Uterus (tissue), 4 donors: ENCODE results near the gene NEB. TPM values are rescaled to one million over a fixed set of nuclear protein-coding genes. Genes with fewer than 3 reads are reported as not detected.
"Not testable (repeated sequence)": the region's sequence is repeated elsewhere in the genome, so short reads cannot be mapped to it uniquely, and the experiment has no call there.

Experiments used
- DNase-seq, 2 donors: peaks; one replicate each; pipeline ENCODE4 v3.0.0-alpha.2; 2019 to 2020
- H3K27ac ChIP-seq, 2 donors: fragments of 200-600 bp; sonication (generic); 1 replicate in 1 of 2; 2 replicates in 1 of 2; pipeline ENCODE4 v1.5.1; 2016 to 2018
- H3K27me3 ChIP-seq, 2 donors: fragments of 200-600 bp; sonication (generic); one replicate each; pipeline ENCODE4 v1.5.1; 2018 to 2019; ENCODE audit warnings: control low read depth in 1 of 2
- H3K36me3 ChIP-seq, 2 donors: fragments of 200-600 bp; sonication (generic); one replicate each; pipeline ENCODE4 v1.5.1; 2019; ENCODE audit warnings: control low read depth in 1 of 2
- H3K4me1 ChIP-seq, 2 donors: fragments of 200-600 bp; sonication (generic); one replicate each; pipeline ENCODE4 v1.5.1; 2018 to 2019; ENCODE audit warnings: control low read depth in 1 of 2
- H3K4me3 ChIP-seq, 2 donors: fragments of 200-600 bp; sonication (generic); 1 replicate in 1 of 2; 2 replicates in 1 of 2; pipeline ENCODE4 v1.5.1; 2018 to 2019; ENCODE audit warnings: mild to moderate bottlenecking in 1 of 2
- H3K9me3 ChIP-seq, 2 donors: fragments of 200-600 bp; sonication (generic); one replicate each; pipeline ENCODE4 v1.5.1; 2019; ENCODE audit warnings: control low read depth in 1 of 2
- CTCF ChIP-seq, 4 experiments: fragments of 200-600 bp in 2 of 4; fragments of 450-650 bp in 2 of 4; sonication (generic) in 2 of 4; IDR thresholded peaks; one replicate each; pipeline ENCODE4 v1.5.1; 2016 to 2019; ENCODE audit warnings: antibody characterized with exemption in 4 of 4, mild to moderate bottlenecking in 2 of 4, moderate library complexity in 1 of 4
- POLR2A ChIP-seq, 2 donors: fragments of 450-650 bp; IDR thresholded peaks; one replicate each; pipeline ENCODE4 v1.6.1; 2016; ENCODE audit warnings: antibody characterized with exemption in 2 of 2, mild to moderate bottlenecking in 1 of 2, moderate library complexity in 1 of 2
- intact Hi-C: fragments of 100-400 bp; cut with DNase I; formaldehyde crosslinking; loops from one replicate; pipeline ENCODE4 v1.15.1; 2023; ENCODE audit warnings: low total_unique reads
- total RNA-seq, 4 donors: library from RNA; depleted of rRNA in 3 of 4; stranded (reverse); fragments of >200 nt in 3 of 4; gene quantifications; one replicate each; pipeline versions ENCODE4 v1.1.0 to v1.2.4, GENCODE V29; 2014 to 2023
- donor health status: DM: yes; HTN: yes; CAD: no.

The NEB gene
- total RNA-seq, 4 donors from 2014 or later: under 0.01 to 2.2 (median 0.84) TPM

GRCh38 chr2:151649966-151650365 lies 84.3 kb downstream of the NEB start:
- TF ChIP-seq POLR2A (IDR thresholded peaks at IDR 0.05) (no peak), CTCF (IDR thresholded peaks at IDR 0.05) (no peak)
- Histone ChIP-seq H3K9me3 (no peaks in the 10 kb centered on the region), H3K36me3 (no peaks in the 10 kb centered on the region), H3K27ac (no peak overlapping the region), H3K4me1 (no peaks in the 10 kb centered on the region), H3K4me3 (no peak overlapping the region), H3K27me3 (no peaks in the 10 kb centered on the region)
- no peak for DNase-seq
- intact Hi-C loops: no loop called here

- Histone ChIP-seq H3K9me3 (no peaks in the 10 kb centered on the region), H3K4me3 (no peak overlapping the region), H3K36me3 (no peaks in the 10 kb centered on the region), H3K4me1 (no peaks in the 10 kb centered on the region), H3K27ac (no peak overlapping the region), H3K27me3 (no peaks in the 10 kb centered on the region)
- intact Hi-C loops: no loop called here
- DNase-seq: no peak
- TF ChIP-seq CTCF (IDR thresholded peaks at IDR 0.05) (no peak), POLR2A (IDR thresholded peaks at IDR 0.05) (no peak)
Observed at GRCh38 chr2:151649400-151649799, 84.9 kb downstream of the NEB start.

GRCh38 chr2:151646512-151646911 lies 87.8 kb downstream of the NEB start:
- H3K27me3 ChIP-seq, DNase-seq, H3K4me1 ChIP-seq, H3K4me3 ChIP-seq, H3K27ac ChIP-seq, intact Hi-C loops, H3K36me3 ChIP-seq, H3K9me3 ChIP-seq: not testable (repeated sequence)

- intact Hi-C loops: no loop called here
- no peaks in the 10 kb centered on the region for H3K36me3 ChIP-seq
- no peaks in the 10 kb centered on the region for H3K4me1 ChIP-seq
- H3K27ac ChIP-seq: no peak overlapping the region
- H3K27me3 ChIP-seq: no peaks in the 10 kb centered on the region
- no peaks in the 10 kb centered on the region for H3K9me3 ChIP-seq
- no peak for DNase-seq
- TF ChIP-seq CTCF (IDR thresholded peaks at IDR 0.05) (no peak), POLR2A (IDR thresholded peaks at IDR 0.05) (no peak)
- H3K4me3 ChIP-seq: no peak overlapping the region
Observed at GRCh38 chr2:151644580-151644979, 89.7 kb downstream of the NEB start.

- H3K9me3 ChIP-seq, H3K36me3 ChIP-seq, H3K27ac ChIP-seq, DNase-seq, H3K4me3 ChIP-seq, H3K4me1 ChIP-seq, H3K27me3 ChIP-seq, intact Hi-C loops: not testable (repeated sequence)
Observed at GRCh38 chr2:151641895-151642294, 92.4 kb downstream of the NEB start.

GRCh38 chr2:151640087-151640486 lies 94.2 kb downstream of the NEB start:
- DNase-seq: no peak
- no peaks in the 10 kb centered on the region for H3K9me3 ChIP-seq
- no peaks in the 10 kb centered on the region for H3K36me3 ChIP-seq
- H3K27me3 ChIP-seq: no peaks in the 10 kb centered on the region
- H3K4me3 ChIP-seq: no peak overlapping the region
- no peak overlapping the region for H3K27ac ChIP-seq
- no peaks in the 10 kb centered on the region for H3K4me1 ChIP-seq
- intact Hi-C loops: no loop called here
- TF ChIP-seq POLR2A (IDR thresholded peaks at IDR 0.05) (no peak), CTCF (IDR thresholded peaks at IDR 0.05) (no peak)
